Esophagus muscularis mucosa (tissue), 3 donors: ENCODE data around the gene ZMIZ1.

ENCODE experiments used
- POLR2A ChIP-seq: fragments of 450-650 bp; IDR thresholded peaks from one replicate; pipeline ENCODE4 v1.6.1; 2017; ENCODE audit warnings: antibody characterized with exemption, moderate library complexity, mild to moderate bottlenecking, low read depth
- TF ChIP-seq, protein P1 (sequence below), 3 experiments: fragments of 200-600 bp in 2 of 3; fragments of 450-650 bp in 1 of 3; sonication (generic) in 2 of 3; IDR thresholded peaks; one replicate each; pipeline ENCODE4 v1.5.1; 2017 to 2019; ENCODE audit warnings: antibody characterized with exemption in 3 of 3, mild to moderate bottlenecking in 2 of 3, moderate library complexity in 1 of 3

DNA sequence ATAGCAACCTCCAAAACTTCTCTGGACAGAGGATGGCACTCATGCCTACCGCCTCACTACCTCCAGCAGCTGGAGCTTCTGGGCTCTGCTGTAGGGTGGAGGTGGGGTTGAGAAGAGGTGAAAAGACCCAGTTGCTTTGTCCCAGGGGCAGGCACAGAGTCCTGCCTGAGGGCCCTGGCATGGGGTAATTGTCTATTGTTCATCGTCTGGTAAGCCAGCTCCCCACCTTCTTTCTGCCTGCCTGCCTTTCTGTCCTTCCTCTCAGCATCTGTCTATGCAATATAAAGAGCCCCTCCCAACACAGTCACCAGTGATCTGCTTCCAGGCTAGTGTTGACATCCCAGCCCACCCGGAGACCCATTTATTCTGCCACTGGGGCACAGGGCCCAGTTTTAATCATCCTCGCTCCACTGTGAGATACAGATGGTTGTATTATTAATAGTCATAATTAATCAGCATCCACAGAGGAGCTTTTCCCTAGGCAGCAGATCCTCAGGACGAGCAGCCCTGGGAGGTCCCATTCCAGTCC is 39.0 kb downstream of the ZMIZ1 start:
- TF ChIP-seq, protein P1, sequence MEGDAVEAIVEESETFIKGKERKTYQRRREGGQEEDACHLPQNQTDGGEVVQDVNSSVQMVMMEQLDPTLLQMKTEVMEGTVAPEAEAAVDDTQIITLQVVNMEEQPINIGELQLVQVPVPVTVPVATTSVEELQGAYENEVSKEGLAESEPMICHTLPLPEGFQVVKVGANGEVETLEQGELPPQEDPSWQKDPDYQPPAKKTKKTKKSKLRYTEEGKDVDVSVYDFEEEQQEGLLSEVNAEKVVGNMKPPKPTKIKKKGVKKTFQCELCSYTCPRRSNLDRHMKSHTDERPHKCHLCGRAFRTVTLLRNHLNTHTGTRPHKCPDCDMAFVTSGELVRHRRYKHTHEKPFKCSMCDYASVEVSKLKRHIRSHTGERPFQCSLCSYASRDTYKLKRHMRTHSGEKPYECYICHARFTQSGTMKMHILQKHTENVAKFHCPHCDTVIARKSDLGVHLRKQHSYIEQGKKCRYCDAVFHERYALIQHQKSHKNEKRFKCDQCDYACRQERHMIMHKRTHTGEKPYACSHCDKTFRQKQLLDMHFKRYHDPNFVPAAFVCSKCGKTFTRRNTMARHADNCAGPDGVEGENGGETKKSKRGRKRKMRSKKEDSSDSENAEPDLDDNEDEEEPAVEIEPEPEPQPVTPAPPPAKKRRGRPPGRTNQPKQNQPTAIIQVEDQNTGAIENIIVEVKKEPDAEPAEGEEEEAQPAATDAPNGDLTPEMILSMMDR (IDR thresholded peaks at IDR 0.05), result no peak
- TF ChIP-seq POLR2A, result no peak
